Neural progenitor cell (in vitro differentiated cells): ENCODE measurements around the gene ERC1.

Source experiments
- CTCF ChIP-seq: fragments of 200-600 bp; sonication (generic); IDR thresholded peaks from 2 replicates; pipeline ENCODE4 v1.5.1; 2017; ENCODE audit warnings: antibody characterized with exemption, mild to moderate bottlenecking
- EZH2 ChIP-seq: fragments of 200-600 bp; sonication (generic); IDR thresholded peaks from 2 replicates; pipeline ENCODE4 v1.6.1; 2017; ENCODE audit warnings: antibody characterized with exemption, mild to moderate bottlenecking, moderate library complexity
- EZH2phosphoT487 ChIP-seq: fragments of 200-600 bp; sonication (generic); IDR thresholded peaks from 2 replicates; pipeline ENCODE4 v1.6.1; 2017; ENCODE audit warnings: antibody characterized with exemption

- TF ChIP-seq EZH2 (no peak), CTCF (no peak), EZH2phosphoT487 (no peak)
Measured at GRCh38 chr12:1283316-1283715, 292.3 kb downstream of the ERC1 start.
